Activated T-helper 2 cell treated with anti-CD3 and anti-CD28 coated beads, Interferon-gamma antibody, Interleukin-2, Interleukin-4, amounts not matched to agents 10 μg/mL and 5 μg/mL and 100 μg/mL, durations not matched to agents 14 hours and 24 hours and 36 hours (primary cell): Measurements from ENCODE around the gene BIRC5. TPM values are rescaled to one million over a fixed set of nuclear protein-coding genes. Genes with fewer than 3 reads are reported as not detected.

ENCODE experiments used
- DNase-seq: peaks from one replicate; pipeline ENCODE4 v3.0.0; 2021; ENCODE audit warnings: low spot score
- H3K27ac Mint-ChIP-seq: one replicate; pipeline ENCODE4 v1.8.0; 2021; ENCODE audit warnings: mixed read lengths
- H3K27me3 Mint-ChIP-seq: one replicate; pipeline ENCODE4 v1.8.0; 2021; ENCODE audit warnings: low read depth, mixed read lengths
- H3K36me3 Mint-ChIP-seq: one replicate; pipeline ENCODE4 v1.8.0; 2021; ENCODE audit warnings: low read depth, mixed read lengths
- H3K4me1 Mint-ChIP-seq: one replicate; pipeline ENCODE4 v1.8.0; 2021; ENCODE audit warnings: low read depth, mixed read lengths
- H3K4me3 Mint-ChIP-seq: one replicate; pipeline ENCODE4 v1.8.0; 2021; ENCODE audit warnings: low read depth, mild to moderate bottlenecking, moderate library complexity, mixed read lengths
- H3K9me3 Mint-ChIP-seq: one replicate; pipeline ENCODE4 v1.8.0; 2021; ENCODE audit warnings: mixed read lengths
- intact Hi-C: fragments of 100-400 bp; cut with micrococcal nuclease; formaldehyde crosslinking; loops from one replicate; pipeline ENCODE4 v1.15.1; 2023
- total RNA-seq: library from RNA; stranded (reverse); gene quantifications from 2 replicates; pipeline ENCODE4 v1.2.3, GENCODE V29; 2022

The BIRC5 gene
- total RNA-seq, 1 donor from 2014 or later: 48.4 TPM

DNA sequence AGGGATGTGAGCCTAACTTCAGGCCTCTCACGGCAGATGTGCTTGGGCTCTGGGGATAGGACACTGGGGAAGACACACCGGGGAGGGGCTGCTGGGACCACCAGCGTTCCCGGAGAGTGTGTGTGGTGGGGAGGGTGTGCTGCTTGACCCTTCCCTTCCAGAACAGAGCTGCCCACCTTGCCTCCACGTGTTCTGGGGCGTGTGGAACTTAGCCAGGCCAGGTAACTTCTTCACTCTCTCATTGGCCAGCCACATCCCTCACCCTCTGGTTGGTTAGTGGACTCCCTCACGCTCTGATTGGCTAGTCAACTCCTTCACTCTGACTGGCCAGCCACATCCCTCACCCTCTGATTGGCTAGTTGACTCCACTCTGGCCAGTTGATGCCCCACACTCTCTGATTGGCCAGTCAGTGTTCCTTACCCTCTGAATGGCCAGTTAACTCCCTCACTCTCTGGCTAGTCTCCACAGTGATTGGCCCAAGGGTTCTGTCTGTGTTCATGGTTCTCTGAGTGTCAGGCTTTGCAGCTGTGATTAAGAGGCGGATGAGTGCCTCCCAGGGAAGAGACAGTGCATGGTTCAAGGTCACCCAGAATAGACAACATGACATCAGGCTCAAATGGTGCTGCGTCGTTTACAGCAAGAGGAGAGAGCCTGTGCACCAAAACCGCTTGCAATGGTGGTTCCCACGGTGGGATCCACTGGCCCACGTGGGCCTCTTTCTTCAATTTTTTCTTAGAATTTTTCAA, 27.4 kb downstream of the BIRC5 start:
- H3K4me1 Mint-ChIP-seq: no peaks in the 10 kb centered on the region
- no peak overlapping the region for H3K27ac Mint-ChIP-seq
- intact Hi-C loops: no loop called here
- no peak overlapping the region for H3K4me3 Mint-ChIP-seq
- no peaks in the 10 kb centered on the region for H3K36me3 Mint-ChIP-seq
- H3K27me3 Mint-ChIP-seq: peaks cover 2% of the 10 kb centered on the region
- no peaks in the 10 kb centered on the region for H3K9me3 Mint-ChIP-seq
- no peak for DNase-seq

DNA sequence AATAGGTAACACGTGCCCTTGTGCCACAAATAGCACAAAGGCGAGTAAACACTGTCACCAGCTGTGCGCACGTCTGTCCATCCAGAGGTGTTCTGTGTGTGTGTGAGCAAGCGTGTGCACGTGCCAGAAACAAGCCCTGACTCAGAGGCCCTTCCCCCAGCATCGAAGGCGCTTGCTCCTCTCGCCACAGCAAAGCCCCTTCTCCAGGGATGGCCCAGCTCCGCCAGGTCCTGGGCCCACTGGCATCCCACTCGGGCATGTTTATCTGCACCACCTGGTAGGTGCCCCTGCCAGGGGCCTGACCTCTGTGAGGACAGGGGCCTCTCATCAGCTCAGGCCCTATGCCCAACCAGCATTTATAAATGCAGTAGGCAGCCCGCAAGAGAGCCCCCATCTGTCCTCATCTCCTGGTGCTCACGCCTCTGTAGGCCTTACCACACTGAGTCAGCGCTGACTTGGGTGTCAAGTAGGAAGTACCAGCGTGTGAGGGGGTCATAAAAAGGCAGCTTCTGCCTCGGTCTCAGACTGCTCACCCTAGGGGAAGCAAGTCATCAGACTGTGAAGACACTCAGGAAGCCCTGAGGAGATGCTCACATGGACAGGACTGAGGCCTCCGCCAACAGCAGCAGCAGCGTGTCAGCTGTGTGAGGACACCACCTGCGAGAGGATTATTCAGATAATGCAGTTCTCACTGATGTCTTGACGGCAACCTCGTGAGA, 28.1 kb downstream of the BIRC5 start:
- no peaks in the 10 kb centered on the region for H3K9me3 Mint-ChIP-seq
- H3K27me3 Mint-ChIP-seq: peaks cover 7% of the 10 kb centered on the region
- H3K27ac Mint-ChIP-seq: no peak overlapping the region
- no peak overlapping the region for H3K4me3 Mint-ChIP-seq
- DNase-seq: no peak
- no peaks in the 10 kb centered on the region for H3K36me3 Mint-ChIP-seq
- intact Hi-C loops: no loop called here
- H3K4me1 Mint-ChIP-seq: no peaks in the 10 kb centered on the region

DNA sequence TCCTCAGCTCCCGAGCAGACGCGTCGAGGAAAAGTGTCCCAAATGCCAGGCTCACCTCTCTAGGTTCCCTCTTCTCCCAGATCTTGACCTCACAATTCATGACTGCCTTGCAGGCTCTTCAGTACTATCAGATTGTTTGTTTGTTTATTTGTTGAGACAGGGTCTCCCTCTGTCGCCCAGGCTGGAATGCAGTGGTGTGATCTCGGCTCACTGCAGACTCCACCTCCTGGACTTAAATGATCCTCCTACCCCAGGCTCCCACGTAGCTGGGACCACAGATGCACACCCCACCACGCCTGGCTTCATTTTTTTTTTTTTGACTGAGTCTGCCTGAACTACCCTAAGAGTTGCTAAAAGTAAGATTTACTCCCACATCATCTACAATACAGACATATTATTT, 33.3 kb downstream of the BIRC5 start:
- Mint-ChIP-seq H3K4me1 (peaks cover 10% of the 10 kb centered on the region), H3K27me3 (peaks cover 11% of the 10 kb centered on the region), H3K27ac (no peak overlapping the region), H3K36me3 (no peaks in the 10 kb centered on the region), H3K4me3 (no peak overlapping the region), H3K9me3 (no peaks in the 10 kb centered on the region)
- intact Hi-C loops: no loop called here
- no peak for DNase-seq

DNA sequence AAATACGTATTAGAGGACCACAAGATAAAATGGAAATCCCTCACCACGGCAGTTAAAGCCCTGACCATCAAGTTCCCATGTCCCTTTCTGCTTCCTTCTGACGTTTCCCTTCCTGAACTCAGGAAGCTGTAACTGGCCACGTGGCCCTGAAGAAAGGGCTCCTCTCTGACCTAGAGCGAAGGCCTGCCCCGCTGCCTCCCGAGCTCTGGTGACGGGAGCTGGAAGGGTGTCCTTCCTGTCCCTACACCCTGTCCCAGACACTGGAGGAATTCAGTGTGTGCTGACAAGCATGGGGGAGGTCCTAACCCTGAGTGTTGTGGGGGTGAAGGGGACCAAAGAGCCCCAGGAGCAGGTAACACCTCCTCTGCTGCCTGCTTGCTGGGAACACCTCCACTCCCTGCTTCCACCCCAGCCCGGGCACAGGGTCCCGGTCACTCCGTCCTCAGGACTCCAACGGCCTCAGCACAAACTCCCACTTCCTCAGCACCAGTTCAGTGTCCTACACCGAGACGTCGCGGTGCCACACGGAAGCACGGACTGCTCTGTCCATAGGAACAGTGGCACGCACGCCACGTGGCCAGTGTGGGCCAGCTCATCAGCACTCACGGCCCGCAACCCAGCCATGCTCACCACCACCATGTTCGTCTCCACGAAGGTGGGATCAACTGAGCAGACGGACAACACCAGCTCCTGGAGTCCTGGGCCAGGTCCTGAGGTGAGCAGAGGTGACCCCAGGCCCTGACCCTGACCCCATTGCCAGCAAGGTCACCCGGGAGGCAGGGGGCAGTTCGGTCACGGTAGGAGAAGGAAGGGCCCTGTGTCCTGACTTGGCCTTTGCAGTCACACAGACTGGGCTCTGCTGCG, 34.2 kb downstream of the BIRC5 start:
- Mint-ChIP-seq H3K9me3 (no peaks in the 10 kb centered on the region), H3K27me3 (peaks cover 11% of the 10 kb centered on the region), H3K36me3 (no peaks in the 10 kb centered on the region), H3K27ac (no peak overlapping the region), H3K4me1 (peaks cover 20% of the 10 kb centered on the region), H3K4me3 (no peak overlapping the region)
- no peak for DNase-seq
- intact Hi-C loops: no loop called here

DNA sequence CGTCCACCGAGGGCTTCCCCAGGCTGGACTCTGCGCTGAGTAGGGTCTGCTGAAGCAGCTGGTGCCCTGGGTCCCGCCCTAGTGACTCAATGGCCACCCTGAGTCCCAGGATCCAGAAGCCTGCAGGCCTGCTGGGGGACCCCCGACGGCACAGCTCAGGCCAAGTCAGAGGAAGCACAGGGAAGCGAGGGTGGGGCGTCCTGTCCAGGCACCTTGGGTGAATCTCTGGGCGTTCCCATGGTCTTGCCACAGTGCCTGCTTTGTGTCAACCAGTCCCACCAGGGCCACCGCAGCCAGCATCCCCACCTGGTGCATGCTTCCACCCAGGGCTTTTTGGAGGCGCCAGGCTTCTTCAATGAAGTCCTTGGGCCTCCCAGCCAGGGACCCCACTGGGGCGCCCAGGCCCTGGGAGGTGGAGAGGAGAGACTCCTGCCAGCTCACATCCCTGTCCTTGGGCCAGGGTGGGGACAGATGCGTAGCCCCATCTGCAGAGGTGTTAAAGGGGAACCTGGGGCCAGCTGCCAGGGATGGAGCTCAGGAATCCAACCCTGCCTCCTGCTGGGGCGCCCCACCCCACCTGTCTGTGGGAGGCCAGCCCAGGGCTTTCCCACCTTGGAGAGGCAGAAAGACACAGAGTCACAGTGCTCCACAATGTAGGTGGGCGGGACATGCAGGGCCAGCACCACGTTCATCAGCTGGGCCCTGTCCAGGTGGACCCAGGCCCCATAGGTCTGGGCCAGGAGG, 35.2 kb downstream of the BIRC5 start:
- peaks cover 11% of the 10 kb centered on the region for H3K27me3 Mint-ChIP-seq
- no peaks in the 10 kb centered on the region for H3K9me3 Mint-ChIP-seq
- H3K4me1 Mint-ChIP-seq: peaks cover 22% of the 10 kb centered on the region
- no peak overlapping the region for H3K4me3 Mint-ChIP-seq
- intact Hi-C loops: no loop called here
- no peak for DNase-seq
- no peaks in the 10 kb centered on the region for H3K36me3 Mint-ChIP-seq
- H3K27ac Mint-ChIP-seq: no peak overlapping the region

DNA sequence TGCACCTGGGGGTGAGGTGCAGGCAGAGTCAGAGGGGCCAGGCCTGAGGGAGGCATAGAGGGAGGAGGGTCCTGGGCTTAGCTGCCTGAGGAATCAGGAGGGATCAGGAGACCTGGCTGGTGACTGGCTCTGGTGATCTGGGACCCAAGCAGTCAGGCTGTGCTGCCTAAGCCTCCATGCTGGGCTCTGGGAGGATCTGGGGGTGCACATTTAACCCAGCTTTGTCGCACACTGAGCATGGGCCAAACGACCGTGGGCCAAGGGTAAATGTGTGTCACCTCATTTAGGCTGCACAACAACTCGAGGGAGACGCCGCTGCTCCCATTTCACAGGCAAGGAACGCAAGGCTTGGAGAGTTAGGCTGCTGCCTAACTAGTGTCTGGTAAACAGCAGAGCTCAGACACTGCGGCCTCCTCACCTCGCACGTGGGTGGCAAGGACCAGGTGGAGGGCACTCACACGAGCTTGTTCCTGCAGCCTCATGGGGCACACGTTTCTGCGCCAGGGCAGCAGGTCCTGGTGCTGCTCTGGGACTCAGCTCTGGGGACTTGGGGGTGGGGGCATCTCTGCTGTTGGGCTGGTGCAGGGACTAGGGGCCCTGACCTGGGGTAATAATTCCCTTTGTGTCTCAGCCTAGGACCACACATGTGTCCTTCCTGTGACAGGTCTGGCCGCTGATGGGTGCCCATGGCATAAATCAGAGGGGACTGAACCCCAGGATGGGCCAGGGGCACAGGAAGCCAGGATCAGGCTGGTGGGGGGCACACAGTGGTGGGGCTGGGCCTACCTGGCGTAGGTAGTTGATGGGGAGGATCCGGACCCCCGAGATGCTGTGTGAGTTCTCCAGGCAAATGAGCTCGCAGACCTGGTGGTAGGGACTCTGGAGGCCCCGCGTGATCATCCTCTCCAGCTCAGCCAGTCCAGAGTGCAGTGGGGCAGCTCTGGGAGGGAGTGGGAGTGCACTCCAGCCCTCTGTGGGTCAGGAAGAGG, 36.1 kb downstream of the BIRC5 start:
- Mint-ChIP-seq H3K4me1 (peaks cover 24% of the 10 kb centered on the region), H3K36me3 (no peaks in the 10 kb centered on the region), H3K27me3 (peaks cover 11% of the 10 kb centered on the region), H3K9me3 (no peaks in the 10 kb centered on the region), H3K4me3 (no peak overlapping the region), H3K27ac (no peak overlapping the region)
- intact Hi-C loops: no loop called here
- no peak for DNase-seq

DNA sequence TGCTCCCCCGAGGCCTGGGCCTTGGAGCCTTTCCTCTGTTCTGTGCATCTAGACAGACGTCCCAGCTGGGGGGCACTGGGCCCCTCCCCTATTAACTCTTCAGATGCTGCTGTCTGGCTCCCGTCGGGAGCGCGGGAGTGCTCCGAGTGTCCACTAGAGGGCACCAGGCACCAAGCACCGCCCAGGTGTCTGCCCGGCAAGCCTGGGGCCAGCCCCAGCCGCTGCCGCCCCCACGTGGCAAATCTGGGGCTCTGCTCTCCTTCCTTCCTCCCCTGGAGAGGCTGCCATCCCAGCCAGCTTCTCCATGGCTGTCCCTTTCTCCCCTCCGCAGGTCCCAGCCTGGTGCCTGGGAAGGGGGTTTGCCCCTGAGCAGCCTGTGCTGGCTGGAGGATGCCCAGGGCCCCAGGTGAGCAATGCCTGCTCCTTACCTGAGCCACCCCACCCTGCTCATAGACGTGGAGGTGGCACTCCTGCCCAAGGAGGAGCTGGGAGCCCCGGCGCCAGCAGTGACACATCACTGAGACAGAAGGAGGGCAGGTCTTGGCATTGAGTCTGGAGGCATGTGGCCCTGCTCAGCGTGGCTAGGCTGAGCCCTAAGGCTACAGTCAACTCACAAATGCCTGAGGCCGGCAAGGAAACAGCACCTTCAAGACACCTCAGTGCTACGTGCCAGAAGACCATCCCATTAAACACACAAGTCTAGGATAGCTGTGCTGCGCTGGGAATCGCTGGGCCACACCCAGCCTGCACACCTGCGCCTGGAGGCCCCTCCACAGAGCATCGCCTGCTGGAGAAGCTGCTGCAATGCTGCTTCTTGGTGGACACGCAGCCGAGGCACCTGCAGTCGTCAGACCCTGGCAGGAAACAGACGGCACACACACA, 37.1 kb downstream of the BIRC5 start:
- H3K27ac Mint-ChIP-seq: no peak overlapping the region
- H3K27me3 Mint-ChIP-seq: peaks cover 9% of the 10 kb centered on the region
- peak; percentile 80 for DNase-seq
- H3K4me1 Mint-ChIP-seq: peaks cover 26% of the 10 kb centered on the region
- H3K9me3 Mint-ChIP-seq: no peaks in the 10 kb centered on the region
- H3K36me3 Mint-ChIP-seq: no peaks in the 10 kb centered on the region
- H3K4me3 Mint-ChIP-seq: no peak overlapping the region
- intact Hi-C loops: no loop called here

DNA sequence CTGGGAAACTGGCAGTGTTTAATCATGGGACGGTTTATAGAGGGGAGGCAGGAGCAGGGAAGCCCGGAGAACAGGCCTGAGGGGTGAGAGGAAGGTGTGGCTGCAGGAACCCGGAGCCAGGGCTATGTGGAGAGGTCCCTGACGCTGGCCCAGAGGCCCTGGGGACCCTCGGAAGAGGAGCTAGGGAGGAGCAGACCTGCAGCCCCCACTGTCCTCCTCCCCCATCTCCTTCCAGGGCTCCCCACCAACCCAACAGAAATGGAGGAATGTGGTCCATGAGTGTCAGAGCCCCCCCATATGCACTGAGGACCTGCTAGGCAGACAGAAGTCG, 37.7 kb downstream of the BIRC5 start:
- no peak for DNase-seq
- intact Hi-C loops: no loop called here
- Mint-ChIP-seq H3K9me3 (no peaks in the 10 kb centered on the region), H3K27ac (no peak overlapping the region), H3K4me1 (peaks cover 26% of the 10 kb centered on the region), H3K4me3 (no peak overlapping the region), H3K27me3 (peaks cover 8% of the 10 kb centered on the region), H3K36me3 (no peaks in the 10 kb centered on the region)

DNA sequence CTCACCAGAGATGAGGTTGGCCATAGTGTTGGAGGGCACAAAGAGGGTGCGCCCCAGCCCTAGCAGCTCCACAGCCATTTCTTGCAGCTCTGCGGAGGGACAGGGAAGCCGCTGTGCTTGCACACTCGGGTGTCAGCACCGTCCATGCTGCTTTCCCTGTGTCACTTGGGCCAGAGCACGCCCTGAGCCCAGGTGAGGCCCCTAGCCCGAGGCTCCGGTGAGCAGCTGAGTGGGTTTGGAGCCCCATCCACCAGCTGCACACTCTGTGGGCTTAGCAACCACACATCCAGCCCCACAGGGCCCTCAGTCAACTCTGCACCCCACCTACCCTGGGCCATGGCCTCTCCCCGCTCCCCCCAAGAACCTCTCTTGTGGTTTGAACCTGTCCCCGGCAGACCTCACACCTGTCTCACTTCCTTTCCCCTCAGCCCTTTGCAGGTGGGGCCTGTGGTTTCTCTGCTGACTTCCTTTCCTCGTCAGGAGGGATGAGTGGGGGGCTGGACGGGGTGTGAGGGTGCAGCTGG, 38.1 kb downstream of the BIRC5 start:
- H3K36me3 Mint-ChIP-seq: no peaks in the 10 kb centered on the region
- peaks cover 26% of the 10 kb centered on the region for H3K4me1 Mint-ChIP-seq
- peak; percentile 35 for DNase-seq
- peak overlapping the region; percentile 70 for H3K4me3 Mint-ChIP-seq
- intact Hi-C loops: no loop called here
- H3K27ac Mint-ChIP-seq: peak overlapping the region; percentile 38
- peaks cover 4% of the 10 kb centered on the region for H3K27me3 Mint-ChIP-seq
- no peaks in the 10 kb centered on the region for H3K9me3 Mint-ChIP-seq

DNA sequence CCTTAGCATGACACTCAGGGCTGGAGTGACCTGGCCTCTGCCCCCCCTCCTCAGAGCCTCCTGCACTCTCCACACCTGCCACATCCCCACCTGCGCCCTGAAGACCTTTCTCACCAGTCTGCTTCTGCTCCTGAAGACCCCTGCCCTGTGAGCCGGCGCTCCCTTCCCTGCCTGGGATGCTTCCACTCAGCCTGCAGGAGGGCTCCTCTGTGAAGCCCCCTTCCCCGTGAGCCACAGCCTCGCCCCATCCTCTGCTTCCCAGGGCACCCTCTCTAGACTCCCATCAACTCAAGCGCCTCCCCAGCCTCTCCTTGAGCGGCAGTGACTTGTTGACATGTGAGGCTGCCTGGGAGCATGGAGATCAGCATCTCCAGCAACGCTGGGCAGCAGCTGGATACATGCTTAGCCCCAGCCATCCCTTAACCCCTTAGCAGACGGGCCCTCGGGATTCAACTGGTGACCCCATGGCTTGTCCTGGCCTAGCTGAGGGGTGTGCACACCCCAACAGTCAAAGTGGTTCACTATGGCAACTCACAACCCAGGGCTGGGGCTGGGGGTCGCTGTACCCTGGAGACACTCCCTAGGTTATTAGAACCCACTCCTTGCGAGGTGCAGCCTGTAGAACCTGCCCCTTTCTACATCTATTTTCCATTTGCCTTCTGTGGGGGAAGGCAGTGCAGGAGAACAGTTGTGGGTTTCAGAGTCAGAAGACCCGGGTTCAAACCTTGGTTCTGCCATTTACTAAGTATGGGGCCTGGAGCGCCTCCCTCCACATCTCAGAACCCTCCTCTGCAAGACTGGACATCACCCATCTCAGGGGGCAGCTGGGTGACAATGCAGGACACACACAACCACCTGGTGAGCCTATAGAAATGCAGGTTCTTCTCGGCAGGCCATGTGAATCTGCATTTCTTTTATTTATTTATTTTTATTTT, 38.9 kb downstream of the BIRC5 start:
- DNase-seq: no peak
- peaks cover 29% of the 10 kb centered on the region for H3K4me1 Mint-ChIP-seq
- H3K27ac Mint-ChIP-seq: peak overlapping the region; percentile 42
- intact Hi-C loops: no loop called here
- peak overlapping the region; percentile 70 for H3K4me3 Mint-ChIP-seq
- H3K36me3 Mint-ChIP-seq: no peaks in the 10 kb centered on the region
- H3K9me3 Mint-ChIP-seq: no peaks in the 10 kb centered on the region
- peaks cover 1% of the 10 kb centered on the region for H3K27me3 Mint-ChIP-seq
